GM11168 (cell line): Measurements from ENCODE around the gene HDAC10.

Source experiments
- in situ Hi-C: fragments of 300-500 bp; cut with MboI; formaldehyde crosslinking; loops from one replicate; pipeline ENCODE4 v1.12.0; 2022; ENCODE audit warnings: low sequenced_read_pairs; ENCODE audit not compliant: unreplicated experiment

Gene HDAC10

GRCh38 chr22:50286701-50287318 lies 35.7 kb upstream of the HDAC10 start:
- in situ Hi-C loops, result no loop called here

- in situ Hi-C loops, result no loop called here
Observed at GRCh38 chr22:50286275-50286674, 35.2 kb upstream of the HDAC10 start.

GRCh38 chr22:50285568-50286229 lies 34.6 kb upstream of the HDAC10 start:
- in situ Hi-C loops, result no loop called here

GRCh38 chr22:50284479-50284878 lies 33.4 kb upstream of the HDAC10 start:
- in situ Hi-C loops, result no loop called here

- in situ Hi-C loops, result no loop called here
Observed at GRCh38 chr22:50283821-50284220, 32.8 kb upstream of the HDAC10 start.

GRCh38 chr22:50282361-50283155 lies 31.5 kb upstream of the HDAC10 start:
- in situ Hi-C loops, result no loop called here

GRCh38 chr22:50281957-50282356 lies 30.9 kb upstream of the HDAC10 start:
- in situ Hi-C loops, result no loop called here

GRCh38 chr22:50281384-50281760 lies 30.3 kb upstream of the HDAC10 start:
- in situ Hi-C loops, result no loop called here

GRCh38 chr22:50280708-50281383 lies 29.8 kb upstream of the HDAC10 start:
- in situ Hi-C loops, result no loop called here

GRCh38 chr22:50280022-50280707 lies 29.1 kb upstream of the HDAC10 start:
- in situ Hi-C loops, result no loop called here

- in situ Hi-C loops, result loop anchor here (10.0 kb wide), 1 partner anchor 46 kb away; the partner anchor contains the start of gene DENND6B
Observed at GRCh38 chr22:50278956-50279619, 28.0 kb upstream of the HDAC10 start.

- in situ Hi-C loops, result loop anchor here (10.0 kb wide), 1 partner anchor 46 kb away; the partner anchor contains the start of gene DENND6B
Observed at GRCh38 chr22:50278461-50278860, 27.4 kb upstream of the HDAC10 start.

GRCh38 chr22:50277761-50278160 lies 26.7 kb upstream of the HDAC10 start:
- in situ Hi-C loops, result loop anchor here (10.0 kb wide), 1 partner anchor 47 kb away; the partner anchor contains the start of gene DENND6B

GRCh38 chr22:50276143-50276542 lies 25.1 kb upstream of the HDAC10 start:
- in situ Hi-C loops, result loop anchor here (10.0 kb wide), 1 partner anchor 49 kb away; the partner anchor contains the start of gene DENND6B

- in situ Hi-C loops, result loop anchor here (10.0 kb wide), 1 partner anchor 49 kb away; the partner anchor contains the start of gene DENND6B
Observed at GRCh38 chr22:50275181-50276055, 24.4 kb upstream of the HDAC10 start.

- in situ Hi-C loops, result loop anchor here (10.0 kb wide), 1 partner anchor 50 kb away; the partner anchor contains the start of gene DENND6B
Observed at GRCh38 chr22:50274771-50275170, 23.7 kb upstream of the HDAC10 start.

- in situ Hi-C loops, result loop anchor here (10.0 kb wide), 1 partner anchor 50 kb away; the partner anchor contains the start of gene DENND6B
Observed at GRCh38 chr22:50274311-50274710, 23.2 kb upstream of the HDAC10 start.

- in situ Hi-C loops, result loop anchor here (10.0 kb wide), 1 partner anchor 51 kb away; the partner anchor contains the start of gene DENND6B
Observed at GRCh38 chr22:50273781-50274180, 22.7 kb upstream of the HDAC10 start.
